ENCODE measurements around the gene CLCF1. TPM values are rescaled to one million over a fixed set of nuclear protein-coding genes. Genes with fewer than 3 reads are reported as not detected.

The CLCF1 gene
- polyA plus RNA-seq, 4 donors = 1.4 to 6.3 (median 3.0) TPM; not detected in 1

- Histone ChIP-seq H3K36me3 (ENCODE audit: control insufficient read depth in 3 of 3, insufficient read depth in 2 of 3, low read depth in 1 of 3, low read length in 3 of 3) (peaks cover 0 to 62% (median 0%) of the 10 kb centered on the region in 3 donors), H3K27ac (ENCODE audit: low read depth in 1 of 3, low read length in 2 of 3) (peak overlapping the region in 2 of 3 donors; percentile 19 to 90), H3K27me3 (ENCODE audit: control insufficient read depth in 3 of 3, insufficient read depth in 3 of 3, low read length in 3 of 3) (no peaks in the 10 kb centered on the region), H3K4me3 (ENCODE audit: low read depth in 1 of 3, low read length in 3 of 3) (peak overlapping the region in 1 of 3 donors; percentile 4), H3K4me1 (ENCODE audit: control insufficient read depth in 3 of 3, insufficient read depth in 2 of 3, low read depth in 1 of 3, low read length in 2 of 3) (peaks cover 0 to 64% (median 0%) of the 10 kb centered on the region in 3 donors), H3K9me3 (ENCODE audit: control insufficient read depth in 2 of 2, insufficient read depth in 1 of 2, low read depth in 1 of 2, low read length in 1 of 2) (no peaks in the 10 kb centered on the region)
- no peak for FAIRE-seq
- 42 to 60% (median 50%) methylated on average over 7 to 8 of the region's 8 CpGs for WGBS, 3 donors
- DNase-seq = no peak
These were observed 6.9 kb downstream of the CLCF1 start for GRCh38 chr11:67366546-67366945.

- peak overlapping the region in 1 of 3 donors; percentile 4 for H3K4me3 ChIP-seq (ENCODE audit: low read depth in 1 of 3, low read length in 3 of 3)
- no peak for FAIRE-seq
- peak overlapping the region in 1 of 3 donors; percentile 90 for H3K27ac ChIP-seq (ENCODE audit: low read depth in 1 of 3, low read length in 2 of 3)
These were observed 7.5 kb downstream of the CLCF1 start for GRCh38 chr11:67365736-67366444.

GRCh38 chr11:67364783-67365722, 8.3 kb downstream of the CLCF1 start:
- Histone ChIP-seq H3K4me1 (ENCODE audit: control insufficient read depth in 3 of 3, insufficient read depth in 2 of 3, low read depth in 1 of 3, low read length in 2 of 3) (peaks cover 0 to 53% (median 0%) of the 10 kb centered on the region in 3 donors), H3K9me3 (ENCODE audit: control insufficient read depth in 2 of 2, insufficient read depth in 1 of 2, low read depth in 1 of 2, low read length in 1 of 2) (no peaks in the 10 kb centered on the region), H3K36me3 (ENCODE audit: control insufficient read depth in 3 of 3, insufficient read depth in 2 of 3, low read depth in 1 of 3, low read length in 3 of 3) (peaks cover 0 to 54% (median 0%) of the 10 kb centered on the region in 3 donors), H3K27ac (ENCODE audit: low read depth in 1 of 3, low read length in 2 of 3) (peak overlapping the region in 1 of 3 donors; percentile 90), H3K27me3 (ENCODE audit: control insufficient read depth in 3 of 3, insufficient read depth in 3 of 3, low read length in 3 of 3) (no peaks in the 10 kb centered on the region), H3K4me3 (ENCODE audit: low read depth in 1 of 3, low read length in 3 of 3) (no peak overlapping the region)
- FAIRE-seq (no peak), DNase-seq (peak in 1 of 2 donors; percentile 57)
- WGBS, 3 donors = 83 to 87% (median 84%) methylated on average over 21 to 24 of the region's 24 CpGs

More at GRCh38 chr11:67365736-67366444, 7.5 kb downstream of the CLCF1 start:
- 70 to 89% (median 82%) methylated on average over 14 of the region's 14 CpGs for WGBS, 3 donors
- no peak for DNase-seq
- peaks cover 0 to 58% (median 0%) of the 10 kb centered on the region in 3 donors for H3K36me3 ChIP-seq (ENCODE audit: control insufficient read depth in 3 of 3, insufficient read depth in 2 of 3, low read depth in 1 of 3, low read length in 3 of 3)
- H3K4me1 ChIP-seq (ENCODE audit: control insufficient read depth in 3 of 3, insufficient read depth in 2 of 3, low read depth in 1 of 3, low read length in 2 of 3) = peaks cover 0 to 58% (median 0%) of the 10 kb centered on the region in 3 donors
- H3K27me3 ChIP-seq (ENCODE audit: control insufficient read depth in 3 of 3, insufficient read depth in 3 of 3, low read length in 3 of 3) = no peaks in the 10 kb centered on the region
- H3K9me3 ChIP-seq (ENCODE audit: control insufficient read depth in 2 of 2, insufficient read depth in 1 of 2, low read depth in 1 of 2, low read length in 1 of 2) = no peaks in the 10 kb centered on the region

- 82 to 86% (median 82%) methylated on average over 3 of the region's 3 CpGs for WGBS, 3 donors
- Histone ChIP-seq H3K4me3 (ENCODE audit: low read depth in 1 of 3, low read length in 3 of 3) (no peak overlapping the region), H3K27me3 (ENCODE audit: control insufficient read depth in 3 of 3, insufficient read depth in 3 of 3, low read length in 3 of 3) (no peaks in the 10 kb centered on the region), H3K9me3 (ENCODE audit: control insufficient read depth in 2 of 2, insufficient read depth in 1 of 2, low read depth in 1 of 2, low read length in 1 of 2) (no peaks in the 10 kb centered on the region), H3K27ac (ENCODE audit: low read depth in 1 of 3, low read length in 2 of 3) (no peak overlapping the region), H3K36me3 (ENCODE audit: control insufficient read depth in 3 of 3, insufficient read depth in 2 of 3, low read depth in 1 of 3, low read length in 3 of 3) (peaks cover 0 to 45% (median 0%) of the 10 kb centered on the region in 3 donors), H3K4me1 (ENCODE audit: control insufficient read depth in 3 of 3, insufficient read depth in 2 of 3, low read depth in 1 of 3, low read length in 2 of 3) (peaks cover 0 to 48% (median 0%) of the 10 kb centered on the region in 3 donors)
- FAIRE-seq (no peak), DNase-seq (no peak)
These were observed 9.2 kb downstream of the CLCF1 start for GRCh38 chr11:67364169-67364568.

- Histone ChIP-seq H3K27ac (ENCODE audit: low read depth in 1 of 3, low read length in 2 of 3) (no peak overlapping the region), H3K9me3 (ENCODE audit: control insufficient read depth in 2 of 2, insufficient read depth in 1 of 2, low read depth in 1 of 2, low read length in 1 of 2) (no peaks in the 10 kb centered on the region), H3K36me3 (ENCODE audit: control insufficient read depth in 3 of 3, insufficient read depth in 2 of 3, low read depth in 1 of 3, low read length in 3 of 3) (peaks cover 0 to 4% (median 0%) of the 10 kb centered on the region in 3 donors), H3K27me3 (ENCODE audit: control insufficient read depth in 3 of 3, insufficient read depth in 3 of 3, low read length in 3 of 3) (no peaks in the 10 kb centered on the region), H3K4me3 (ENCODE audit: low read depth in 1 of 3, low read length in 3 of 3) (no peak overlapping the region), H3K4me1 (ENCODE audit: control insufficient read depth in 3 of 3, insufficient read depth in 2 of 3, low read depth in 1 of 3, low read length in 2 of 3) (peaks cover 4 to 42% (median 5%) of the 10 kb centered on the region in 3 donors)
- DNase-seq (no peak), FAIRE-seq (no peak)
- WGBS, 3 donors = 80 to 84% (median 82%) methylated on average over 12 of the region's 12 CpGs
These were observed 15.3 kb downstream of the CLCF1 start for GRCh38 chr11:67357831-67358670.

GRCh38 chr11:67356864-67357561, 16.4 kb downstream of the CLCF1 start:
- H3K27ac ChIP-seq (ENCODE audit: low read depth in 1 of 3, low read length in 2 of 3) = peak overlapping the region; percentile 92 to 99 (median 99)
- 27 to 39% (median 33%) methylated on average over 3 of the region's 3 CpGs for WGBS, 3 donors
- DNase-seq = peak; percentile 88 to 90
- peak overlapping the region in 1 of 3 donors; percentile 27 for H3K4me3 ChIP-seq (ENCODE audit: low read depth in 1 of 3, low read length in 3 of 3)
- peaks cover 0 to 4% (median 0%) of the 10 kb centered on the region in 3 donors for H3K36me3 ChIP-seq (ENCODE audit: control insufficient read depth in 3 of 3, insufficient read depth in 2 of 3, low read depth in 1 of 3, low read length in 3 of 3)
- no peaks in the 10 kb centered on the region for H3K9me3 ChIP-seq (ENCODE audit: control insufficient read depth in 2 of 2, insufficient read depth in 1 of 2, low read depth in 1 of 2, low read length in 1 of 2)
- no peak for FAIRE-seq
- H3K27me3 ChIP-seq (ENCODE audit: control insufficient read depth in 3 of 3, insufficient read depth in 3 of 3, low read length in 3 of 3) = no peaks in the 10 kb centered on the region
- peaks cover 4 to 52% (median 5%) of the 10 kb centered on the region in 3 donors for H3K4me1 ChIP-seq (ENCODE audit: control insufficient read depth in 3 of 3, insufficient read depth in 2 of 3, low read depth in 1 of 3, low read length in 2 of 3)

GRCh38 chr11:67356387-67356863, 17.0 kb downstream of the CLCF1 start:
- 28 to 46% (median 44%) methylated on average over 3 to 4 of the region's 4 CpGs for WGBS, 3 donors
- Histone ChIP-seq H3K9me3 (ENCODE audit: control insufficient read depth in 2 of 2, insufficient read depth in 1 of 2, low read depth in 1 of 2, low read length in 1 of 2) (no peaks in the 10 kb centered on the region), H3K36me3 (ENCODE audit: control insufficient read depth in 3 of 3, insufficient read depth in 2 of 3, low read depth in 1 of 3, low read length in 3 of 3) (peaks cover 0 to 8% (median 0%) of the 10 kb centered on the region in 3 donors), H3K27me3 (ENCODE audit: control insufficient read depth in 3 of 3, insufficient read depth in 3 of 3, low read length in 3 of 3) (no peaks in the 10 kb centered on the region), H3K27ac (ENCODE audit: low read depth in 1 of 3, low read length in 2 of 3) (peak overlapping the region; percentile 92 to 99 (median 99)), H3K4me1 (ENCODE audit: control insufficient read depth in 3 of 3, insufficient read depth in 2 of 3, low read depth in 1 of 3, low read length in 2 of 3) (peaks cover 4 to 58% (median 5%) of the 10 kb centered on the region in 3 donors), H3K4me3 (ENCODE audit: low read depth in 1 of 3, low read length in 3 of 3) (peak overlapping the region in 1 of 3 donors; percentile 27)
- FAIRE-seq (no peak), DNase-seq (no peak)
